ENCODE measurements around the gene RPL22L1.

The RPL22L1 gene

DNA sequence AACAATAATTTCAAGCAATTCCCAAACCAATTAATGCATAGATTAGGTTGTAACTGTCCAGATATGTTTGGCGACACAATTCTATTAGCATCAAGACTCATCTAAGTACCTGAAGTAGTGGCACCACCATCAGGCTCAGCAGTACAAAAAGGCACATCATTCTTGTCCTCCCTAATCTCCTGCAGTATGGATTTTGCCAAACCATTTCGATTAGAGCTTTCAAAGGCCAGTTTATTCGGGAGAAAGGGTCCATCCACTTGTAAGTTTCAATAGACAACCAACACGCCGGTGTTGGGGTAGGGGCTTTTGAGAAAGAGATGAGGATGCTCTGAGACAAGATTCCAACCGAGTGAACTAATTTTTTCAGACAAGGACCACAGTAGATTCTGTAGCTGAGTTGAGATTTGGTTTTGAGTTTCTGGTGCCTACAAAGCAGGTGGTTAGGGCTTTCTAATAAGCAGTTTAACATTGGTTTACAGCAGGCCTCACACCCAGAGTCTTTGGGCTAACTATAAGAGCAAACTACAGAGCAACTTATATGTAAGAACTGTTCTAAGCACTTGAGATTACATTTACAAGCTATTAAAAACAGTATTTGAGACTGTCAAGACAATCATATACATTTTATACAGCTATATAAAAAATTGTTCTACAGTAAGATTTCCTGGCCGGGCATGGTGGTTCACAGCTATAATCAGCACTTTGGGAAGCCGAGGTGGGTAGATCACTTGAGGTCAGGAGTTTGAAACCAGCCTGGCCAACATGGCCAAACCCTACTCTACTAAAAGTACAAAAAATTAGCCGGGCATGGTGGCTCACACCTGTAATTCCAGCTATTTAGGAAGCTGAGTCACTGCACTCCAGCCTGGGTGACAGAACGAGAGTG lies 4.5 kb downstream of the RPL22L1 start:
- Histone ChIP-seq H4K20me1 (ENCODE audit: insufficient read depth) (peaks cover 5% of the 10 kb centered on the region; the same call in 1 of the 2 replicates), H3K27me3 (ENCODE audit: insufficient read depth, low read depth) (no peaks in the 10 kb centered on the region), H3K4me2 (no peak overlapping the region), H3K79me2 (ENCODE audit: insufficient read depth, low read depth) (peaks cover 28% of the 10 kb centered on the region), H2AFZ (ENCODE audit: low read depth) (no peak overlapping the region), H3K27ac (no peak overlapping the region), H3K4me3 (IDR thresholded peaks at IDR 0.05; ENCODE audit: insufficient read depth, low read depth, low read length) (no peak overlapping the region), H3K36me3 (ENCODE audit: insufficient read depth) (peaks cover 19% of the 10 kb centered on the region), H3K4me1 (ENCODE audit: low read depth, poor library complexity, severe bottlenecking) (peaks cover 17% of the 10 kb centered on the region), H3K9ac (no peak overlapping the region)
- TF ChIP-seq, protein P1, sequence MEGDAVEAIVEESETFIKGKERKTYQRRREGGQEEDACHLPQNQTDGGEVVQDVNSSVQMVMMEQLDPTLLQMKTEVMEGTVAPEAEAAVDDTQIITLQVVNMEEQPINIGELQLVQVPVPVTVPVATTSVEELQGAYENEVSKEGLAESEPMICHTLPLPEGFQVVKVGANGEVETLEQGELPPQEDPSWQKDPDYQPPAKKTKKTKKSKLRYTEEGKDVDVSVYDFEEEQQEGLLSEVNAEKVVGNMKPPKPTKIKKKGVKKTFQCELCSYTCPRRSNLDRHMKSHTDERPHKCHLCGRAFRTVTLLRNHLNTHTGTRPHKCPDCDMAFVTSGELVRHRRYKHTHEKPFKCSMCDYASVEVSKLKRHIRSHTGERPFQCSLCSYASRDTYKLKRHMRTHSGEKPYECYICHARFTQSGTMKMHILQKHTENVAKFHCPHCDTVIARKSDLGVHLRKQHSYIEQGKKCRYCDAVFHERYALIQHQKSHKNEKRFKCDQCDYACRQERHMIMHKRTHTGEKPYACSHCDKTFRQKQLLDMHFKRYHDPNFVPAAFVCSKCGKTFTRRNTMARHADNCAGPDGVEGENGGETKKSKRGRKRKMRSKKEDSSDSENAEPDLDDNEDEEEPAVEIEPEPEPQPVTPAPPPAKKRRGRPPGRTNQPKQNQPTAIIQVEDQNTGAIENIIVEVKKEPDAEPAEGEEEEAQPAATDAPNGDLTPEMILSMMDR (conservative IDR thresholded peaks at IDR 0.05; ENCODE audit: low read depth, low read length): no peak

DNA sequence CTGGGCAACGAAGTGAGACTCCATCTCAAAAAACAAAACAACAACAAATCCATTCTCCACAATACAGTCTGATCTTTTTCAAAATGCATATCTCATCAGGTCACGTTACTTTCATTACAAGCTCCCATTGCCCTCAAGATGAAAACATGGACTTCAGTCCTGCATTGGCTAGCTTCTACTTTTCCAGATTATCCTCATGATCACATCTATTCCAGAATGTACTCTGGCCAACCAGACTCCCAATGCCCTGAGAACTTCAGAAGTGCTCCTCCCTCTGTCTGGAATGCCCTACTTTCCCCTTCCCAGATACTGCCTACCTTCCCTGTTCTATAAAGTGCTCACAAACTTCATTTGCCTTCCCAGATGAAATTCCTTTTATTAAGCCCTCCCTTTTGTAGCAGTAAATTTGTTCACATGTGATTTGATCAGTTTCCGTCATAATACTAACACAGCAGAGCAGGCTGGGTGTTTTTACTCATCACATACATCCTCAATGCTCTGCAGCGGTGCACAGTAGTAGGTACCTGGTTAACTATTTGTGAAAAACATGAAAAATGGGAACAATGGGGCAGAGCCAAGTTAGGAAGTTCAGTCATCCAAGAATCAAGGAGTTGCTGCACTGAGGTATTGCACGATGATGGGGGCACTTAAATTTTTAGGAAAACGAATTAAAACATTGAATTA lies 5.3 kb downstream of the RPL22L1 start:
- H3K4me1 ChIP-seq (ENCODE audit: low read depth, poor library complexity, severe bottlenecking): peaks cover 16% of the 10 kb centered on the region
- peaks cover 25% of the 10 kb centered on the region for H3K79me2 ChIP-seq (ENCODE audit: insufficient read depth, low read depth)
- no peak overlapping the region for H2AFZ ChIP-seq (ENCODE audit: low read depth)
- H3K27me3 ChIP-seq (ENCODE audit: insufficient read depth, low read depth): no peaks in the 10 kb centered on the region
- peaks cover 19% of the 10 kb centered on the region for H3K36me3 ChIP-seq (ENCODE audit: insufficient read depth)
- no peak overlapping the region for H3K9ac ChIP-seq
- TF ChIP-seq, protein P1 (conservative IDR thresholded peaks at IDR 0.05; ENCODE audit: low read depth, low read length): no peak
- no peak overlapping the region for H3K4me3 ChIP-seq (IDR thresholded peaks at IDR 0.05; ENCODE audit: insufficient read depth, low read depth, low read length)
- H3K4me2 ChIP-seq: no peak overlapping the region
- H3K27ac ChIP-seq: no peak overlapping the region
- H4K20me1 ChIP-seq (ENCODE audit: insufficient read depth): peaks cover 5% of the 10 kb centered on the region; the same call in 1 of the 2 replicates

DNA sequence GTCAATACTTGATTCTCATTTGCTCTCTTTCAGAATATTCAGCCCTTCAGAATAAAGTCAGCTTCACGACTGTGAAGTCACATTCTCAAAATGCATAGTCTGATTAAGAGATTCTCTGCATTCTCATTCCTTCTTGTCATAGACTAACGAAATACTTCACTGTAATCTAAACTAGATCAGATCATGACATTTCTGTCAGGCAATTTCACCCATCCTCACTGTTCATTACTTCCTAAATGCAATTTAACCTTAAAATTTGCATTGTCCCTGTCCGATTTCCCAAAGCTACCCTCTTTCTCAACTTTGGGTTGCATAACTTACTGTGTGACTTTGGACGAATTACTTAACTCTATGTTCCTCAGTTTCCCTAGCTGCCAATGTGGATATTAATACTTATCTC lies 6.2 kb downstream of the RPL22L1 start:
- TF ChIP-seq, protein P1 (conservative IDR thresholded peaks at IDR 0.05; ENCODE audit: low read depth, low read length): no peak
- H3K9ac ChIP-seq: no peak overlapping the region
- H3K4me3 ChIP-seq (IDR thresholded peaks at IDR 0.05; ENCODE audit: insufficient read depth, low read depth, low read length): no peak overlapping the region
- no peaks in the 10 kb centered on the region for H3K27me3 ChIP-seq (ENCODE audit: insufficient read depth, low read depth)
- H4K20me1 ChIP-seq (ENCODE audit: insufficient read depth): peaks cover 5% of the 10 kb centered on the region; the same call in 1 of the 2 replicates
- no peak overlapping the region for H3K4me2 ChIP-seq
- H3K27ac ChIP-seq: no peak overlapping the region
- no peak overlapping the region for H2AFZ ChIP-seq (ENCODE audit: low read depth)
- H3K36me3 ChIP-seq (ENCODE audit: insufficient read depth): peaks cover 19% of the 10 kb centered on the region
- H3K79me2 ChIP-seq (ENCODE audit: insufficient read depth, low read depth): peaks cover 16% of the 10 kb centered on the region
- peaks cover 16% of the 10 kb centered on the region for H3K4me1 ChIP-seq (ENCODE audit: low read depth, poor library complexity, severe bottlenecking)

DNA sequence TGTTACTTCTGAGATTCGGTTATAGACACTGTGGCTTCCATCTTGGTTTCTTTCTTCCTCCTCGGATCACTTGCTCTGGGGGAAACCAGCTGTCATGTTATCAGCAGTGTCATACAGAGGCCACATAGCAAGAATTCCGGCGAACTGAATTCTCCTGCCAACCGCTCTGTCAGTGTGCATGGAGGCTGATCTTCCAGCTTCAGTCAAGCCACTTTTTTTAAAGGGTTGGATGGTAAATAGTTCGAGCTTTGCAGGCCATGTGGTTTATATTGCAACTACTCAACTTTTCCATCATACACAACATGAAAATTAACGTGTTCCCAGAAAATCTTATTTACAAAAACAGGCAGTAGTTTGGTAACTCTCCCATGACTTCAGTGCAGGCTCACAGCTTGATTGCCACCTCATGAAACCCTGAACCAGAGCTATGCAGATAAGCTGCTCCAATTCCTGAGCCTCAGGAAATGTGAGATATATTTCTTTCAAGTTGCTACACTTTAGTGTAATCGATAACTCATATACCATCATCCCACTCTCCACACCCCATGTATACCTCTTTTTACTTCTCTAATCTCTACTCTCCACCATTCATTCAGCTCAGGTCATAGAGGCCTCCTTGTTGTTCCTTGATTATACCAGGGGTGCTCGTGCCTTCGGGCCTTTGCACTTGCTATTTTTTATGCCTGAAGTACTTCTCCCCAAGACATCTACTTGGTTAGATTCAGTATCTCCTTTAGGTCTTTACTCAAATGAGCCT lies 7.2 kb downstream of the RPL22L1 start:
- Histone ChIP-seq H3K36me3 (ENCODE audit: insufficient read depth) (peaks cover 16% of the 10 kb centered on the region), H3K4me2 (no peak overlapping the region), H3K9ac (no peak overlapping the region), H2AFZ (ENCODE audit: low read depth) (no peak overlapping the region), H3K79me2 (ENCODE audit: insufficient read depth, low read depth) (peaks cover 6% of the 10 kb centered on the region; the same call in 1 of the 2 replicates), H3K4me3 (IDR thresholded peaks at IDR 0.05; ENCODE audit: insufficient read depth, low read depth, low read length) (no peak overlapping the region), H3K27me3 (ENCODE audit: insufficient read depth, low read depth) (no peaks in the 10 kb centered on the region), H3K27ac (no peak overlapping the region), H4K20me1 (ENCODE audit: insufficient read depth) (no peaks in the 10 kb centered on the region; the same call in 1 of the 2 replicates), H3K4me1 (ENCODE audit: low read depth, poor library complexity, severe bottlenecking) (peaks cover 6% of the 10 kb centered on the region)
- TF ChIP-seq, protein P1 (conservative IDR thresholded peaks at IDR 0.05; ENCODE audit: low read depth, low read length): no peak

Measured in KMS-11 (cell line).